GF-D8 (cell line): ENCODE measurements around the gene SYCP2.
"Not testable (repeated sequence)": the region's sequence is repeated elsewhere in the genome, so short reads cannot be mapped to it uniquely, and the experiment has no call there.

ENCODE experiments used
- DNase-seq: peaks from one replicate; lab custom pipeline; 2025; lab: John Stamatoyannopoulos, UW

Gene SYCP2

GRCh38 chr20:59908855-59909254, 24.6 kb downstream of the SYCP2 start:
- DNase-seq: no peak

GRCh38 chr20:59903621-59904020, 29.8 kb downstream of the SYCP2 start:
- DNase-seq: no peak

DNA sequence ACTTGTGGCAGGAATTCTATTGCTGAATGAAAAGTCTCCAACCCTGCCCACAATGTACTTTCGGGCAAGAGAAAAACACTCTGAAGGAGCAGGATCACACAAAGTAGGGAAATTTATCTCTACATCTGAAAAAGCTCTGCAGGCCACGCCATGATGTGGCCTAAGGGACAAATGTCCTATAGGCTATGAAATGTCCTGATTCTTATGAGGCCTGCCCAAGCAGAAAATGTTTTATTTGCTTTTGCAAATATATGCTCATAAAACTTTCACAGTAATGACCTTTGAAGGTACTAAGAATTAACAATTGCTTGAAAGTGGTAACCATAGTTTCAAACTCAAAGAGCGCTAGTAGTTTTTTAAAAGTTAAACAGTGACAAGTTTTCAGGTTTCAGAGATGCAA, 31.0 kb downstream of the SYCP2 start:
- DNase-seq: no peak

DNA sequence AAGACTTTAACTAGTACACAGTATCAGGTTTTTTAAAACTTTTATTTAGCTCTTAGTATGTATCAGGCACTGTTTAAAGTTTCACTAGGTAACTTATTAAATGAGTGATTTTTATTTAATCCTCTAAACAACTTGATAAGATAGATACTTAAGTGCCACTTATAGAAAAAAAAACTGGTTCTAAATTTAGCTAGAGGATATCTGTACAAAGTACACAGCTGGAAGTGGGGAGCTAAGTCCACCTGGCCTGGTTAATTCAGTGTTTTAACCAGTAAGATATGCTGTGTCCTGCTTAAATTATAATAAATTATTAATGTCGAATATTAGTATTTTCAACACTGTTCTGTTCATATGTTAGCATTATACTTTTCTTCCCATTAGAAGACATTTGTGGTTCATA, 37.5 kb downstream of the SYCP2 start:
- DNase-seq: no peak

DNA sequence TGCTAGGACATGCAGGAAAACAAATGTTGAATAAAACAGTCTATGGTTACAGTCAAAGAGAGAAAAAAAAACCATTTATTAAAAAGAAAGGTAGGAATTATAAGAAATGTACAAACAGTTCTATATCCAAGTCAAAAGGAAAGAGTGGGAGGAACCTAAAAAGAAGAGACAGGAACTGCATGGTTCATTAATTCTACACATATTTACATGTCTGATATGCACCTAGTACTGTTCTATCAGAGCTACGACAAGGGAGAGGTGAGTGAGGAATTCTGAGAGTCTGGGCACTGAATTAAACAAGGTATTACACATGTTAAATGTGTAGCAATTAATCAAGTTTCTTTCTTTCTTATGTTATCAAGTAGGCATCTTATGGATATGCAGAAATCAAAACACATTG, 41.9 kb downstream of the SYCP2 start:
- no peak for DNase-seq

DNA sequence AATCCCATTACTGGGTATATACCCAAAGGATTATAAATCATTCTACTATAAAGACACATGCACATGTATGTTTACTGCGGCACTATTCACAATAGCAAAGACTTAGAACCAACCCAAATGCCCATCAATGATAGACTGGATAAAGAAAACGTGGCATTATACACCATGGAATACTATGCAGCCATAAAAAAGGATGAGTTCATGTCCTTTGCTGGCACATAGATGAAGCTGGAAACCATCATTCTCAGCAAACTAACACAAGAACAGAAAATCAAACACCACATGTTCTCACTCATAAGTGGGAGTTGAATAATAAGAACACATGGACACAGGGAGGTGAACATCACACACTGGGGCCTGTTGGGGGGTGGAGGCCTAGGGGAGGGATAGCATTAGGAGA, 43.4 kb downstream of the SYCP2 start:
- DNase-seq: not testable (repeated sequence)

DNA sequence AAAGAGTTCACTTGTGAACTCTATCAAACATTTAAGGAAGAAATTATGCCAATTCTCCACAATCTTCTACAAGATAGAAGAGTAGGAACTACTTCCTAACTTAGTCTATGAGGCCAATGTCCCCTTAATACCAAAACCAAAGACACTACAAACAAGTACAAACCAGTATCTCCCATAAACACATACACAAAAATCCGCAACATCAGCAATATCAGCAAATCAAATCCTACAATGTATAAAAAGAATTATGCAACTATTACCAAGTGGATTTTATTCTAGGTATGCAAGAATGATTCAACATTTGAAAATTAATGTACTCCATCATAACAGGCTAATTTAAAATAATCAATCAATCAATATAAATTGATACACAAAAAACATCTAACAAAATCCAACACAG, 45.4 kb downstream of the SYCP2 start:
- DNase-seq: no peak

- DNase-seq: no peak
Observed at GRCh38 chr20:59884494-59884893, 48.9 kb downstream of the SYCP2 start.

GRCh38 chr20:59880198-59880597, 53.2 kb downstream of the SYCP2 start:
- no peak for DNase-seq

- no peak for DNase-seq
Observed at GRCh38 chr20:59873409-59873808, 60.0 kb downstream of the SYCP2 start.

DNA sequence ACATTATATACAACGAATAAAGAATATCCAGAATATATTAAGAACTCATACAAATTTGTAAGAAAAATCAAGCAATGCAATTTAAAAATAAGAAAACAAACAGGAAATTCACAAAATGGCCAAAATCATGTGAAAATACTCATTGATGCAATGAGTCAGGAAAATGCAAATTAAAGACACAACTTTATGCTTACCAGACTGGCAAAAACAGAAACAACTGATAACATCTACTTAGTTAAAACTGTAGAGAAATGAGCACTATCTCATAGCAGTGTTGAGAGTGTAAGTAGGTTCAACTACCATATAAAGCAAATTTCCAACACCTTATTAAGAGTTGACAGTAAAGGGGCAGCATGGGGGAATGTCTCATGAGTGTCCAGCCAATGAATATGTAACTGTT, 62.3 kb downstream of the SYCP2 start:
- DNase-seq: no peak

GRCh38 chr20:59866338-59866737, 67.1 kb downstream of the SYCP2 start:
- DNase-seq: no peak

DNA sequence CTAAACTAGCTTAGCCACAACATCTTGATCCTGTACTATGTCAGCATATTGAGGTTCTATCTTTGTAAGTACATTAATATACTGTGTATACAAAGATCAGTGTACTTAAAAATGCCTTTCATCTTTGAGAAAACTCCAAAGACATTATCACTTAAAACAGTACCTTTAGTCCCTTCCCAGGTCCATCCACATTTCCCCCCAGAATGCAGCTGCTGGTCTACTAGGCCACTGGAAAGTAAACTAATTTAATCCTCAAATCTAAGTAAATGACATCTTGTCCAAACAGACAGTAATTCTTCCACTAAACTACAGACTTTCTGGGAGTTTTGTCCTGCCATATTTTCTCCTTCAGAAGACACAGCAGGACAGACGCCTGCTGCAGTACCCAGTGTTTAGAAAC, 68.7 kb downstream of the SYCP2 start:
- DNase-seq: no peak

GRCh38 chr20:59863058-59863457, 70.4 kb downstream of the SYCP2 start:
- DNase-seq: no peak

- no peak for DNase-seq
Observed at GRCh38 chr20:59861401-59861800, 72.0 kb downstream of the SYCP2 start.

DNA sequence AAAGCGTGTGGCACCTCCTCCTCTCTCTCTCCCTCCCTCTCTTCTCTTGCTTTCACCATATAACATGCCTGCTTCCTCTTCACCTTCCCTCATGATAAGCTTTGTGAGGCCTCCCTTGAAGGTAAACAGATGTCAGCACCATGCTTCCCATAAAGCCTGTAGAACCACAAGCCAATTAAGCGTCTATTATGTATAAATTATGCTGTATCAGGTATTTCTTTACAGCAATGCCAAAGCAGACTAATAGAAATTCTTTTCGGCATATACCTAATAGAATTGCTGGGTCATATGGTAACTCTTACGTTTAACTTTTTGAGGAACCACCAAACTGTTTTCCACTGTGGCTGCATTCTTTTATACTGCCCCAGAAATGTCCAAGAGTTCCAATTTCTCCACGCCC, 75.0 kb downstream of the SYCP2 start:
- no peak for DNase-seq

- no peak for DNase-seq
Observed at GRCh38 chr20:59857966-59858365, 75.5 kb downstream of the SYCP2 start.

DNA sequence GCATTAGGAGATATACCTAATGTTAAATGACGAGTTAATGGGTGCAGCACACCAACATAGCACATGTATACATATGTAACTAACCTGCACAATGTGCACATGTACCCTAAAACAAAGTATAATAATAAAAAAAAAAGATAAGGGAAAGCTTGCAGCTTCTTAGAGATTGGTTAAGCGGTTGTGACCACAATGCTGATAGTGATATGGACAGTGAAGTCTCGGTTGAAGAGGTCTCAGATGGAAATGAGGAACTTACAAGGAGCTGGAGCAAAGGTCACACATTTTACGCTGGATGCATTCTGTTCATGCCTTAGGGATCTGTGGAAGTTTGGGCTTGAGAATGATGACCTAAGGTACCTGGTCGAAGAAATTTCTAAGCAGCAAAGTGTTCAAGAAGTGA, 76.5 kb downstream of the SYCP2 start:
- DNase-seq: peak; percentile 76

GRCh38 chr20:59856526-59856925, 76.9 kb downstream of the SYCP2 start:
- not testable (repeated sequence) for DNase-seq

GRCh38 chr20:59850018-59850641, 83.3 kb downstream of the SYCP2 start:
- no peak for DNase-seq

GRCh38 chr20:59848182-59848581, 85.3 kb downstream of the SYCP2 start:
- no peak for DNase-seq

DNA sequence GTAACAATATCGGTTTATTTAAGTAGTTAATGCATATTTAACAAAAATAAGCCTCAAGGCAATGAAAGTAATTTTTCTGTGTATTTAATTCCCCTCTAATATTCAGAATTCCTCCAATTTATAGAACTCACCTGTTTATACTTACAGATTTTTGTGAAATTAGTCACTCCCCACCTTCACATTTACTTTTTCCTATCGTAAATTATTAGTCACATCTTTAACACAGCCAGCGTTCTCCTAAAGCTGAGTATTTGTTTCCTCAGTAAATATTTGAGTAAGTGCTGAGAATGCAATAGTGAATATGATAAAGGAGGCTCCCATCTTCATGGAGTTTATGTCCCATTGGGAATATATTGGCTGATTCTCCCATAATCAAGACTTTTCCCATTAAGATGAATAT, 88.0 kb downstream of the SYCP2 start:
- no peak for DNase-seq

- DNase-seq: no peak
Observed at GRCh38 chr20:59839400-59839799, 94.0 kb downstream of the SYCP2 start.

DNA sequence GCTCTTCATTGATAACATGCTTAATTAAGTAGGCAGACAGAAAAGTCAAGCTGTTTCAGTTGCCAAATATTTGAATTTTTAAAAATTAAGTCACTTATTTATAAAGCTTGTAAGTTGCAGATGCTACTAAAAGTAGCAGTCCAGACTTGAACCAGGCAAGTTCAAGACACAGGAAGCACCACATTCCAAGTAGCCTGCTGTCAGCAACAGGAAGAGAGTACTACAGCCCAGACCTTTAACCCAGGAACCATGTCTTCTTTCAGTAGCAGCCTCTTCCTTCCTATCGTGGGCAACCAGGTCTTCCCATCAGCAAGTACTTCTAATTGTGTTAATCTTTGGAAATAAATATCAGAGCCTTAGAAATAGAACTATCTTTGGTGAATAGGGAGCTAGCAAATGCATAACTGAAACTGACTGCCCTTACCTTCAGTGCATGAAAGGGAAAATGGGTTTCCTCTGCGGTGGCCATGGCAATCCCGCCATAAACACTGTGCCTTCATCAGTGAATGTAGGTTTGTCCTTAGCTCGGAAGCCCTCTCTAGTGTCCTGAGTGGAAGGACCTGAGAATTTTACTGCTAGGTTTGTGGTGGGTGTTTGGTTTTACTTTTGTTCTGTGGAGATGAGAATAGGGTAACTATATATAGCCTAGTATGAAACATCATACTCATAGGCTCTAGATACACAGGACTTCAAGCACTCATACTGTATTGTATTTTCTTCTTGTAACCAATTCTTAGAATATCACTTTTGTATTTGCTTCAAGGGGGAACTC, 95.6 kb downstream of the SYCP2 start:
- DNase-seq: no peak
